GM15510 (cell line): ENCODE measurements around the gene IL22RA1.
A peak's percentile ranks its signal among the peaks of the same experiment; 100 is the strongest.

Experiments
- POLR2A ChIP-seq: IDR thresholded peaks from 3 replicates; pipeline ENCODE4 v1.6.1; 2011; ENCODE audit warnings: borderline replicate concordance; ENCODE audit not compliant: insufficient read length; ENCODE audit errors: extremely low read depth

The IL22RA1 gene

GRCh38 chr1:24142546-24143534 is at the start of gene IL22RA1:
IL22RA1 (minus strand) TSS chr1:24143140; CDS start chr1:24143082, 58 bp downstream.
- TF ChIP-seq POLR2A = no peak

GRCh38 chr1:24191860-24192259 is 48.9 kb upstream of the IL22RA1 start:
- TF ChIP-seq POLR2A = no peak

- no peak for TF ChIP-seq POLR2A
Measured at GRCh38 chr1:24190983-24191461, 48.1 kb upstream of the IL22RA1 start.

- TF ChIP-seq POLR2A = no peak
Measured at GRCh38 chr1:24189528-24189927, 46.6 kb upstream of the IL22RA1 start.

GRCh38 chr1:24186993-24187790 is 44.3 kb upstream of the IL22RA1 start, which contains the start of gene IFNLR1:
IFNLR1 (minus strand) TSS chr1:24187289; CDS start chr1:24187248, 41 bp downstream.
- peak; percentile 52 for TF ChIP-seq POLR2A

- no peak for TF ChIP-seq POLR2A
Measured at GRCh38 chr1:24186711-24186992, 43.7 kb upstream of the IL22RA1 start.

- TF ChIP-seq POLR2A = no peak
Measured at GRCh38 chr1:24186031-24186710, 43.2 kb upstream of the IL22RA1 start.

GRCh38 chr1:24185076-24185475 is 42.1 kb upstream of the IL22RA1 start:
- no peak for TF ChIP-seq POLR2A

GRCh38 chr1:24182061-24182460 is 39.1 kb upstream of the IL22RA1 start:
- TF ChIP-seq POLR2A = no peak

GRCh38 chr1:24181619-24182018 is 38.7 kb upstream of the IL22RA1 start:
- TF ChIP-seq POLR2A = no peak

GRCh38 chr1:24180676-24181075 is 37.7 kb upstream of the IL22RA1 start:
- TF ChIP-seq POLR2A = no peak

- no peak for TF ChIP-seq POLR2A
Measured at GRCh38 chr1:24179251-24179840, 36.4 kb upstream of the IL22RA1 start.

- TF ChIP-seq POLR2A = no peak
Measured at GRCh38 chr1:24178407-24178806, 35.5 kb upstream of the IL22RA1 start.

GRCh38 chr1:24177161-24177560 is 34.2 kb upstream of the IL22RA1 start:
- TF ChIP-seq POLR2A = no peak
